Skin of body (tissue), 3 donors: ENCODE measurements around the gene FAM131B. TPM values are rescaled to one million over a fixed set of nuclear protein-coding genes. Genes with fewer than 3 reads are reported as not detected.

Experiments
- DNase-seq: peaks from one replicate; lab custom pipeline; 2025; lab: John Stamatoyannopoulos, UW
- small RNA-seq: library from RNA; depleted of rRNA; stranded (forward); fragments of <200 nt; gene quantifications from one replicate; pipeline ENCODE3, GENCODE V24; 2014; ENCODE audit warnings: low replicate concordance
- total RNA-seq: library from RNA; depleted of rRNA; stranded (reverse); fragments of >200 nt; gene quantifications from one replicate; pipeline ENCODE4 v1.2.3, GENCODE V29; 2014

FAM131B gene
- total RNA-seq, 1 donor from 2014 or later = 0.59 TPM

- no peak for DNase-seq
Observed at GRCh38 chr7:143323653-143324052, 38.9 kb downstream of the FAM131B start.

- DNase-seq = no peak
Observed at GRCh38 chr7:143322760-143323633, 39.5 kb downstream of the FAM131B start.

- no peak for DNase-seq
Observed at GRCh38 chr7:143321734-143322133, 40.8 kb downstream of the FAM131B start.

GRCh38 chr7:143321242-143321641, 41.3 kb downstream of the FAM131B start:
- no peak for DNase-seq

GRCh38 chr7:143320620-143321019, 41.9 kb downstream of the FAM131B start:
- DNase-seq = no peak

GRCh38 chr7:143318661-143319060, 43.9 kb downstream of the FAM131B start:
- no peak for DNase-seq

- no peak for DNase-seq
Observed at GRCh38 chr7:143316492-143316891, 46.0 kb downstream of the FAM131B start.

GRCh38 chr7:143315776-143316175, 46.7 kb downstream of the FAM131B start, which contains the start of gene CLCN1:
Gene CLCN1, plus strand, starts transcription at chr7:143316111. Its CDS starts 102 bp downstream, at chr7:143316213.
- DNase-seq = no peak

GRCh38 chr7:143314127-143314526, 48.4 kb downstream of the FAM131B start:
- DNase-seq = no peak

GRCh38 chr7:143308632-143309031, 53.9 kb downstream of the FAM131B start:
- DNase-seq = no peak

- DNase-seq = no peak
Observed at GRCh38 chr7:143305423-143306070, 57.0 kb downstream of the FAM131B start.

GRCh38 chr7:143304938-143305337, 57.6 kb downstream of the FAM131B start:
- DNase-seq = no peak

GRCh38 chr7:143303733-143304132, 58.8 kb downstream of the FAM131B start:
- DNase-seq = no peak

Small RNAs within 50 kb of the gene (small RNA-seq; reads per million reads assigned to genes)
- gene MIR6892 = 0.17 reads per million

Other genes with a start within 250 kb of the FAM131B start
- gene PIP, start 230.6 kb downstream of the FAM131B start, total RNA-seq = not detected
- not detected for gene TAS2R39, start 179.3 kb downstream of the FAM131B start, total RNA-seq
- not detected for gene TAS2R40, start 140.7 kb downstream of the FAM131B start, total RNA-seq
- gene GSTK1, start 99.3 kb downstream of the FAM131B start, total RNA-seq = 64.1 TPM
- 1.1 TPM for gene TMEM139, start 77.8 kb downstream of the FAM131B start, total RNA-seq
- gene CASP2, start 74.4 kb downstream of the FAM131B start, total RNA-seq = 18.6 TPM
- gene CLCN1, start 46.6 kb downstream of the FAM131B start, total RNA-seq = 0.20 TPM
- gene ZYX, start 18.6 kb upstream of the FAM131B start, total RNA-seq = 27.1 TPM
- 16.2 TPM for gene EPHA1, start 46.1 kb upstream of the FAM131B start, total RNA-seq
- not detected for gene TAS2R60, start 80.7 kb upstream of the FAM131B start, total RNA-seq
- gene TAS2R41, start 115.2 kb upstream of the FAM131B start, total RNA-seq = not detected
- gene CTAGE15, start 209.1 kb upstream of the FAM131B start, total RNA-seq = 5.9 TPM